IPS DF 19.7 (cell line): Measurements from ENCODE around the gene IER5L.
"Not testable (repeated sequence)": the region's sequence is repeated elsewhere in the genome, so short reads cannot be mapped to it uniquely, and the experiment has no call there.

Experiments used
- DNase-seq: peaks from one replicate; pipeline ENCODE4 v3.0.0-alpha.2; 2013; ENCODE audit warnings: low read depth, low spot score

The IER5L gene

GRCh38 chr9:129203556-129203909, 25.5 kb upstream of the IER5L start:
- DNase-seq = no peak

DNA sequence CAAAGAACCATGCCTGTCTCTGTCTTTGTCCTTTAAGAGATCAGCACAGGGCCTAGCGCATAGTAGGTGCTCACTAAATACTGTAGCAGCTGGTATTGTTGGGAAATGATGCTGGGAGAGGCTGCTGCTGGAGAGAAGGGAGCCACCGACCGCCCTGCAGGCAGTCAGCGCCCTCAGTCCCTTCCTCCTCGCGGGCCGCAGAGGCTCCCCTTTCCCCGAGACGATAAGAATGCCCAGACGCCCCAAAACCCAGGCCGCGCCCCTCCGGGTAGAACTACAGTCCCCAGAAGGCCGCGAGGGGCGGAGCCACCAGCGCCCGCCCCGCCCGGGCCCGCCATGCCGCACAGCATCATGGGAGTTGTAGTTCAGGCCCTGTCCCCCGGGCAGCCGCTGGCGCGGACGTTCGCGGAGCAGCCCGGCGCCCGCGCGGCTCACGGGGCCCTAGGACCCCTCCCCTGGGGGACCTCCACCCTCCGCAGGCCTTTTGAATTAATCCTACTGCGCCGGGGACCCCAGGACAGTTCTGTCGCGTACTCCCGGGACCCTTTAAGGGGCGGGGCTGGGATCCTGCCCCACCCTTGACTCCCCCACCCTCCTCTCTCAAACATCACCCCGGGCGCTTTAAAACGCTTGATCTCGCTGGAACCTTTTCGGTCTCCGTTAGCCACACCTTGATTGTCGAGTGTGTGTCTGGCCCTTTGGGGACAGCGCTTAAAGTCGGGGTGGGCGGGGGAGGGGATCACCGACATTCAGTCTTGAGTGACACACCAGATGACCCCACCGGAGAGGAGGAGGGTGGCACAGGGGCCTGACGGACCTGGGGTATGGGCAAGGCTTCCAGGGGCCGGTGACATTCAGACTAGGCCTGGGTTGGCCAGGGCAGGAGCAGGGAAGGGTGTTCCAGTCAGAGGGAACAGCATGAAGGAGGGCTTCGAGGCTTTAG, 24.8 kb upstream of the IER5L start:
- no peak for DNase-seq

DNA sequence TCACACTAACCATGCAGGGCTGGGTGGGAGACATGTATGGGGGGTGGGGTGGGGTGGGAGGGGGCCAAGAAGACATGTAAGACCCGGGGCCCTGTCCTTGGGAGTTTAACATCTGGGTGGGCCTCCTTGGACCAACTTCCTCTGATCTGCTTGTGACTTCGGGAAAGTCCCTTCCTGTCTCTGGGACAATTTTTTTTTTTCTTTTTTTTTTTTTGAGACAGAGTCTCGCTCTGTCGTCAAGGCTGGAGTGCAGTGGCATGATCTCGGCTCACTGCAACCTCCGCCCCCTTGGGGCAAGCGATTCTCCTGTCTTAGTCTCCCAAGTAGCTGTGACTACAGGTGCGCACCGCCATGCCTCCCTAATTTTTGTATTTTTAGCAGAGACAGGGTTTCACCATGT, 23.8 kb upstream of the IER5L start:
- no peak for DNase-seq

DNA sequence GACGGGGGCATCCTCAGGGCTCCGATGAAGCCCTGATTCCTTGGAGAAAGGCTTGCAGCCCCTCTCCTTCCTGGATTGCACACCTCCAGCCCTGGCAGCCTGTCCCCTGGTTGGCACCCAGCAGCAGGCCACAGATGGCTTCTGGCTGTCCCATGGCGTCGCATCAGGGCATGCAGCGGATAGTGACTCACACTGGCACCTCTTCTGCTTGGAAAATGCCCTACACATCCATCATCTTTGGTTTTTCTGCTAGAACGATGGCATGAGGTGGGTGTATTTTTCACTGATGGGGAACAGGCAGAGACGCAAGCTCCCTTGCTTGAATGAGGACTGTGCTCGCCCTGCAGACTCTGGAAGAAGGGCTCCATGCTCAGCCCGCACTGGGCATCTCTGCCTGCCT, 23.2 kb upstream of the IER5L start:
- DNase-seq = no peak

DNA sequence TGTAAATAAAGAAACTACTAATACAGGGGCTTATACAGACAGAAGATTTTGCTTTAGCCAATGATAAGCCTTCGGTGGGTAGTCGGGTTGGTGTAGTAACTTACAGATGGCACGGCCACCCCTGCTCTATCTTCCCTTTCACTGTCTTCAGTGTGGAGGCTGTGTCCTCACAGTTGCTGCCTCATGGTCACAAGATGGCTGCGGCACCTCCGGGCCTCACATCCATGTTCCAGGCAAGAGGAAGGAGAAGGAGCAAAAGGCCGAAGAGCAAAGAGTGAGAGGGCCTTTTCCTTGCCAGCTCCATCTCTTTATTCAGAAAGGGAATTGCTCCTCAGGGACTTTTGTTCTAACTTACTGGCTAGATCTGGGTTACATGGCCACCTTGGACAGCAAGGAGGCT, 22.2 kb upstream of the IER5L start:
- no peak for DNase-seq

- no peak for DNase-seq
These were observed 21.0 kb upstream of the IER5L start for GRCh38 chr9:129199044-129199435.

DNA sequence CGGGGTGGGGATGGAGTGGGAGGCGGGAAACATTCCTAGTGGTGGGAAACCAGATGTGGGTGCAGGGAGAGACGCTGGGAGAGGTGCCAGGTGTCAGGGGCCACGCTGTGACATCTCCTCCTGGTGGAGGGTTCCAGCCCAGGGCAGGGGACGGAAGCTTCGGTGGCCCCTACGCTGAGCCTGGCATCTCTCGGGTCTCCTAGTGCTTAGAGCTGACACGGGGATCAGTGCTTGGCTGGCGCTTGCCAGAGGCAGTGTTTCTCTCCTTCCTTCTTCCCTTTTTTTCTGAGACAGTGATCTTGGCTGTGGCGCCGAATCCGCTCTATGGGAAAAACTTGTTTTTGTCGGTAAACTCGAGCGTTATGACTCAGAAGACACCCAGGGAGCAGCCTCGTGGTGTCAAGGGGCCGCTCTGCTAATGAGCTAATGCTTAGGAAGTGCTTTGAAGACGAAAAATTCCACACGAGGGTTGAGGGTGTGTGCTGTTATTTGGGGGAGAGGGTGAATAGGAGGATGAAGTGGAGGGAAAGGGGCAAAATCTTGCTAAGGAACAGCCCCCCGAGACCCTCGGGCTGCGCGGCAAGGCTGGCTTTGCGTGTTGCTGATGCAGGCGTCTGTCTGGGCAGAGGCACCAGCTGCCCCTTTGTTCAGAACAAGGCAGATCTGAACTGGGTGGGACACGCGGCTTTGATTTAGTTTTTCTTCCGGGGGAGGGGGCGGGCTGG, 20.4 kb upstream of the IER5L start:
- DNase-seq = no peak

DNA sequence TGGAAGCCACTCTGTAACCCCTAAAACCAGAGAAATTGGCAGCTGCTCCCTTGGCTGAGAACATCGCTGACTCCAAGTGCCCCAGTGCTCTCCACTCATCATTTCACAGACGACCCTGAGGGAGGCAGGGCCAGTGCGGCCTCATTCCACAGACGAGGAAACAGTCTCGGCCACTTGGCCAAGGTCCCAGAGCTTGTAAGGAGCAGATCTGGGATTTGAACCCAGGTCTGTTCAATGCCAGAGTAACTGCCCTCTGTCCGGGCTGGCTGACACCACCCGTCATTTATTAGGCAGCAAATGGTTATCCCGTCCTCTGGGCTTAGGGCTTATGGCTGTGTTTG, 19.9 kb upstream of the IER5L start:
- DNase-seq = no peak

- not testable (repeated sequence) for DNase-seq
These were observed 19.0 kb upstream of the IER5L start for GRCh38 chr9:129197045-129197444.

- no peak for DNase-seq
These were observed 17.5 kb upstream of the IER5L start for GRCh38 chr9:129195606-129196005.

GRCh38 chr9:129194221-129194620, 16.2 kb upstream of the IER5L start:
- DNase-seq = no peak

DNA sequence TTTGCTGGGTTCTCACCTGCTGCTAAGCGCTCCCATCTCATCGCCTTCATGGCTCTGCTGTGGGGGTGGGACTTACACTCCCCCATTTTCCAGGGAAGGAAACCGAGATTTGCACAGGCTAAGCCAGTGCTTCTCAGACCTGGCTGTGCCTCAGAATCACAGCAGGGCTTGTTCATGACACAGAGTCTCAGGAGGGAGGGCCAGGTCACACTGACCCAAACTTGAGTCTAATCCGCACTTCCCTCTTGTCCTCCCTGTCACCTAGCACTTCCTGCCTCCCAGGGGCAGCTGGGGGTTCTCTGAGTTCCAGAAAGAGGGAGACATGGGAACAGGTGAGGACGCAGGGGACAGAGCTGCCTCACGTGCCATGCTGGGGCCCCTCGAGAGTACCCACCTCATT, 15.6 kb upstream of the IER5L start:
- DNase-seq = no peak

- no peak for DNase-seq
These were observed 13.2 kb upstream of the IER5L start for GRCh38 chr9:129191234-129191633.

GRCh38 chr9:129189971-129190370, 11.9 kb upstream of the IER5L start:
- not testable (repeated sequence) for DNase-seq

DNA sequence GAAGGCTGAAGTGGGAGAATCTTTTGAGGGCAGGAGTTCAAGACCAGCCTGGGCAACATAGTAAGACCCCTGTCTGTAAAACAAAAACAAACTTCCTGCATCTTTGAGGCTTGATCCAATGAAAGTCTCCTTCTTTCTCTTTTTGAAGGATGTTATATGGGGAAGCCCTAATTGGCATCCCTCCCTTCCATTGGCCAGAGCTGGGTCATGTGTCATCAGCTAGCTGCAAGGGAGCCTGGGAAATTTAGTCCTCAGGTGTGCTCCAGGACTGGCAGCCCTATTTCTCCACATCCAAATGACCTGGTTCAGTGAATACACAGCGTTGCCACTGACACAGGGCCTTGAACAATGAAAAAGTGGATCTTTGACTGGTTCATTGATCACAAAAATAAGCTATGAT, 9.0 kb upstream of the IER5L start:
- no peak for DNase-seq

GRCh38 chr9:129185991-129186390, 7.9 kb upstream of the IER5L start:
- DNase-seq = no peak

- no peak for DNase-seq
These were observed 7.3 kb upstream of the IER5L start for GRCh38 chr9:129185402-129185801.

- DNase-seq = no peak
These were observed 6.6 kb upstream of the IER5L start for GRCh38 chr9:129184596-129185122.

DNA sequence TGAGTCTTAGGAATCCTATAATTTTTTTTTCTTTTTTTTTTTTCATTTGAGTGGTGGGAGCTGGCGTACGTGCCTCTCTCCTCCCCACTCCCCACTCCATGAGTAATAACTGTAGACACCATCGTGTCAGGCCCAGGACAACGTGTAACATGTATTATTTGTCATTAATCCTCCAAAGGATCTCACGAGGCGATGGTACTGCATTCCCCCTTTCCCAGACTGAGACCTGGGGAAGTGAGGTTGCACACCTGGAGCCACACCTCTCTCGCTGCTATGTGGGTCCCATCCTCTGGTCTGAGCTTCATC, 6.1 kb upstream of the IER5L start:
- DNase-seq = no peak

DNA sequence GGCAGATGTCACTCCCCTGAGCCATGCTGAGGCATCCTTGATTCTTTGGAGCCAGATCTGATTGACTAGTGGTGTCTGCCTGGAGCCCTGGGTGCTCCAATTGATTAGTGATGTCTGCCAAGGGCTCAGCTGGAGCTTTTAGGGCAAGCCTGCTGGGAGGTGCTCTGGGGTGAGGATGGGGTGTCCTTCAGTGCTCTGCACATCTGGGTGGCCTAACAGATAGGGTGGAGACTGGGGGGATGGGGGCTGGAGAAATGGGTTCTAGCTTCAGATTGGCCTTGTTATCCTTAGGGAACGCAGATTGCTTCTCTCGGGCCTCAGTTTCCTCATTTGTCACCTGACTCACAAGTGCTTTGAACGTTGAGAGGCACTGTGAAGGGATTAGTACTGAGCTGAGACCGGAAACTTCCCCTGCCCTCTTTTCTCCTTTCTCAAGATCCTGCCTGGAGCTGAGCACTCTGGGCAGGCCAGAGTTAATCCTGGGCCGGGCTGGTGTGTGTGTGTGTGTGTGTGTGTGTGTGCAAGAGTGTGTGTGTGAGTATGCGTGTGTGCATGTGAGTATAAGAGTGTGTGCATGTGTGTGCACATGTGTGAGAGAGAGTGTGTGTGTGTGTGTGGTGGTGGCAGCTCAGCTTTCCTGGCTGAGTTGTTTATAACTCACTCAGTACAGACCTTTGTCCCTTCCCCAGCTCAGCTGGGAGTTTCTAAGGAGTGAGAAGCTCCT, 5.6 kb upstream of the IER5L start:
- DNase-seq = no peak

GRCh38 chr9:129182625-129183494, 4.8 kb upstream of the IER5L start:
- no peak for DNase-seq
